SK-N-SH (cell line): Measurements from ENCODE around the gene LINS1. TPM values are rescaled to one million over a fixed set of nuclear protein-coding genes. Genes with fewer than 3 reads are reported as not detected.

Experiments used
- CTCF ChIA-PET: fragments of 300-600, 350-600 bp; formaldehyde crosslinking; extraction: SDS; loops from one replicate; lab custom pipeline; 2021; lab: Yijun Ruan, JAX
- POLR2A ChIA-PET: fragments of 350-600 bp; sonication (Branson Sonifier 250); formaldehyde crosslinking; extraction: SDS; loops from one replicate; lab custom pipeline; 2020; ENCODE audit warnings: antibody characterized with exemption, inconsistent platforms; lab: Yijun Ruan, JAX
- DNase-seq: peaks from one replicate; pipeline ENCODE4 v3.0.0; 2012
- H2AFZ ChIP-seq: fragments of 200-600 bp; sonication (generic); 2 replicates; pipeline ENCODE4 v1.8.1; 2016; ENCODE audit warnings: antibody characterized with exemption, mild to moderate bottlenecking, low read depth
- H3F3A ChIP-seq: fragments of 200-600 bp; sonication (generic); replicated peaks from 2 replicates; pipeline ENCODE3; 2016; ENCODE audit warnings: antibody characterized with exemption, mild to moderate bottlenecking; ENCODE audit not compliant: insufficient read depth
- H3K27ac ChIP-seq, 2 experiments: fragments of 200-500 bp in 1 of 2; fragments of 200-600 bp in 1 of 2; sonication (Bioruptor generic) in 1 of 2; sonication (generic), shearing (Covaris generic) in 1 of 2; 2 replicates each; pipeline versions ENCODE4 v1.5.1 to v1.6.1; 2014 to 2016; ENCODE audit warnings: low read depth in 2 of 2, inconsistent platforms in 1 of 2, low read length in 1 of 2, mild to moderate bottlenecking in 1 of 2, mixed read lengths in 1 of 2
- H3K27me3 ChIP-seq: fragments of 200-600 bp; sonication (generic), shearing (Covaris generic); 2 replicates; pipeline ENCODE4 v1.6.1; 2016; ENCODE audit warnings: mixed run types; ENCODE audit not compliant: insufficient read depth
- H3K36me3 ChIP-seq, 2 experiments: fragments of 200-500 bp in 1 of 2; fragments of 200-600 bp in 1 of 2; sonication (Bioruptor generic) in 1 of 2; sonication (generic) in 1 of 2; replicated peaks in 1 of 2; 2 replicates each; pipeline versions ENCODE3 to v1.5.1; 2014 to 2016; ENCODE audit warnings: low read length in 1 of 2, mild to moderate bottlenecking in 1 of 2; ENCODE audit not compliant: insufficient read depth in 2 of 2, control insufficient read depth in 1 of 2
- H3K4me1 ChIP-seq, 2 experiments: fragments of 200-500 bp in 1 of 2; fragments of 200-600 bp in 1 of 2; sonication (Bioruptor generic) in 1 of 2; sonication (generic), shearing (Covaris generic) in 1 of 2; 2 replicates each; pipeline versions ENCODE4 v1.5.1 to v1.6.1; 2014 to 2016; ENCODE audit warnings: low read depth in 1 of 2, low read length in 1 of 2, mixed run types in 1 of 2; ENCODE audit not compliant: insufficient read depth in 2 of 2, control insufficient read depth in 1 of 2
- H3K4me2 ChIP-seq: fragments of 200-600 bp; sonication (generic), shearing (Covaris generic); 2 replicates; pipeline ENCODE4 v1.6.1; 2017; ENCODE audit warnings: mixed run types
- H3K4me3 ChIP-seq, 2 experiments: fragments of 200-500 bp in 1 of 2; fragments of 200-600 bp in 1 of 2; sonication (Bioruptor generic) in 1 of 2; sonication (generic), shearing (Covaris generic) in 1 of 2; 2 replicates each; pipeline versions ENCODE4 v1.5.1 to v1.8.1; 2014 to 2016; ENCODE audit warnings: low read depth in 2 of 2, inconsistent platforms in 1 of 2, low read length in 1 of 2, mild to moderate bottlenecking in 1 of 2, mixed read lengths in 1 of 2, moderate library complexity in 1 of 2
- H3K79me2 ChIP-seq: fragments of 200-600 bp; sonication (generic); 2 replicates; pipeline ENCODE4 v1.8.1; 2017; ENCODE audit warnings: mild to moderate bottlenecking; ENCODE audit not compliant: insufficient read depth
- H3K9ac ChIP-seq: fragments of 200-600 bp; sonication (generic); 2 replicates; pipeline ENCODE4 v1.6.1; 2017; ENCODE audit warnings: mixed run types
- H3K9me2 ChIP-seq: fragments of 200-600 bp; sonication (generic); 2 replicates; pipeline ENCODE4 v1.6.1; 2017; ENCODE audit warnings: mixed run types
- H3K9me3 ChIP-seq: fragments of 200-600 bp; sonication (generic); 2 replicates; pipeline ENCODE4 v1.6.1; 2017; ENCODE audit warnings: mixed run types, mild to moderate bottlenecking, moderate library complexity
- H4K20me1 ChIP-seq: fragments of 200-600 bp; sonication (generic); 2 replicates; pipeline ENCODE4 v1.6.1; 2017; ENCODE audit warnings: mild to moderate bottlenecking, mixed run types; ENCODE audit not compliant: insufficient read depth
- EP300 ChIP-seq, 2 experiments: IDR thresholded peaks; 2 replicates each; pipeline versions ENCODE4 v1.4.0 to v1.6.1; 2012; ENCODE audit warnings: borderline replicate concordance in 1 of 2, low read depth in 1 of 2, low read length in 1 of 2
- FOSL2 ChIP-seq: IDR thresholded peaks from 2 replicates; pipeline ENCODE4 v1.4.0; 2012; ENCODE audit warnings: low read depth, mild to moderate bottlenecking, moderate library complexity, borderline replicate concordance
- FOXM1 ChIP-seq: IDR thresholded peaks from 2 replicates; pipeline ENCODE4 v1.4.0; 2012; ENCODE audit warnings: low read depth, mild to moderate bottlenecking
- IRF3 ChIP-seq: fragments of 150-350 bp; IDR thresholded peaks from 2 replicates; pipeline ENCODE4 v1.6.1; 2016; ENCODE audit warnings: mild to moderate bottlenecking, low read depth, low read length
- MEF2A ChIP-seq: IDR thresholded peaks from 2 replicates; pipeline ENCODE4 v1.4.0; 2012; ENCODE audit warnings: low read depth, borderline replicate concordance
- MXI1 ChIP-seq: IDR thresholded peaks from 2 replicates; pipeline ENCODE4 v1.6.1; 2012; ENCODE audit warnings: mild to moderate bottlenecking, low read depth, low read length, improper control_type of control experiment
- NFIC ChIP-seq: IDR thresholded peaks from 2 replicates; pipeline ENCODE4 v1.4.0; 2012; ENCODE audit warnings: borderline replicate concordance
- NRF1 ChIP-seq: IDR thresholded peaks from 2 replicates; pipeline ENCODE4 v1.6.1; 2012; ENCODE audit warnings: low read depth, mild to moderate bottlenecking, low read length
- PBX3 ChIP-seq: IDR thresholded peaks from 2 replicates; pipeline ENCODE4; 2012
- RAD21 ChIP-seq: IDR thresholded peaks from 2 replicates; pipeline ENCODE4 v1.6.1; 2012; ENCODE audit warnings: mild to moderate bottlenecking, low read length
- RCOR1 ChIP-seq: fragments of 150-350 bp; IDR thresholded peaks from 2 replicates; pipeline ENCODE4 v1.6.1; 2017; ENCODE audit warnings: antibody characterized with exemption, low read length
- REST ChIP-seq: IDR thresholded peaks from 2 replicates; pipeline ENCODE4 v1.6.1; 2012; ENCODE audit warnings: mild to moderate bottlenecking, low read depth, low read length, moderate library complexity
- RXRA ChIP-seq: IDR thresholded peaks from 2 replicates; pipeline ENCODE4 v1.4.0; 2012; ENCODE audit warnings: low read depth, mild to moderate bottlenecking, borderline replicate concordance
- SIN3A ChIP-seq: IDR thresholded peaks from 2 replicates; pipeline ENCODE4 v1.6.1; 2012; ENCODE audit warnings: low read depth, mild to moderate bottlenecking, low read length, moderate library complexity, borderline replicate concordance
- SMC3 ChIP-seq: IDR thresholded peaks from 2 replicates; pipeline ENCODE4 v1.6.1; 2012; ENCODE audit warnings: low read depth, low read length, improper control_type of control experiment
- TCF12 ChIP-seq: IDR thresholded peaks from 2 replicates; pipeline ENCODE4 v1.4.0; 2012
- TEAD4 ChIP-seq: IDR thresholded peaks from 2 replicates; pipeline ENCODE4 v1.4.0; 2012; ENCODE audit warnings: mild to moderate bottlenecking, borderline replicate concordance; ENCODE audit not compliant: insufficient read depth
- USF1 ChIP-seq: IDR thresholded peaks from 2 replicates; pipeline ENCODE4 v1.4.0; 2012; ENCODE audit warnings: low read depth, borderline replicate concordance
- WGBS: methylation state at CpG from one replicate; pipeline ENCODE4 v1.1.6; 2017; ENCODE audit warnings: low lambda C conversion rate; 5-methylcytosine and 5-hydroxymethylcytosine counted together
- polyA plus RNA-seq, 3 experiments: library from polyadenylated mRNA; depleted of rRNA; stranded (reverse); fragments of >200 nt; gene quantifications; 2 replicates each; pipeline ENCODE4 v1.2.3, GENCODE V29; 2012

LINS1 gene
- polyA plus RNA-seq, 1 of the 3 experiments (the other 2 are of a cell fraction): 5.0 TPM

GRCh38 chr15:100612539-100612938, 10.6 kb upstream of the LINS1 start:
- no peak overlapping the region for H3K4me3 ChIP-seq
- H4K20me1 ChIP-seq: no peaks in the 10 kb centered on the region
- WGBS: 95% methylated on average over 2 of the region's 2 CpGs
- POLR2A ChIA-PET: interaction anchor here (1.3 kb wide), 1 partner anchor 267 kb away, joined by 3 read pairs; the partner anchor contains the start of gene ALDH1A3
- no peaks in the 10 kb centered on the region for H3K4me1 ChIP-seq
- no peak overlapping the region for H2AFZ ChIP-seq
- CTCF ChIA-PET: interaction anchor here (1.2 to 1.6 kb wide), 3 partner anchors 261 to 395 kb away, joined by 3 to 6 read pairs (median 5); no protein-coding TSS in a partner anchor
- no peaks in the 10 kb centered on the region for H3K9me2 ChIP-seq
- no peak overlapping the region for H3K9ac ChIP-seq
- peaks cover 42 to 57% of the 10 kb centered on the region in 2 experiments for H3K36me3 ChIP-seq
- no peak for DNase-seq
- no peaks in the 10 kb centered on the region for H3K27me3 ChIP-seq
- no peak for TF ChIP-seq RXRA
- no peak for TF ChIP-seq NRF1
- TF ChIP-seq PBX3: no peak
- TF ChIP-seq RAD21: no peak
- TF ChIP-seq MXI1: no peak
- no peak for TF ChIP-seq EP300 (IDR thresholded peaks at IDR 0.05; ENCODE audit: borderline replicate concordance in 1 of 2, low read depth in 1 of 2, low read length in 1 of 2)
- TF ChIP-seq RCOR1: no peak
- no peak for TF ChIP-seq FOXM1
- no peak for TF ChIP-seq REST
- TF ChIP-seq NFIC: no peak
- TF ChIP-seq SMC3: no peak
- no peak for TF ChIP-seq SIN3A
- no peak for TF ChIP-seq USF1
- no peak for TF ChIP-seq MEF2A
- no peak for TF ChIP-seq TCF12
- TF ChIP-seq IRF3: no peak
- no peak for TF ChIP-seq FOSL2
- TF ChIP-seq TEAD4: no peak
- no peaks in the 10 kb centered on the region for H3F3A ChIP-seq
- no peak overlapping the region for H3K4me2 ChIP-seq
- H3K27ac ChIP-seq: no peak overlapping the region
- no peaks in the 10 kb centered on the region; the same call in none of the 2 replicates for H3K79me2 ChIP-seq
- no peaks in the 10 kb centered on the region for H3K9me3 ChIP-seq
